Measurements from ENCODE around the gene TGFA.

Gene TGFA

DNA sequence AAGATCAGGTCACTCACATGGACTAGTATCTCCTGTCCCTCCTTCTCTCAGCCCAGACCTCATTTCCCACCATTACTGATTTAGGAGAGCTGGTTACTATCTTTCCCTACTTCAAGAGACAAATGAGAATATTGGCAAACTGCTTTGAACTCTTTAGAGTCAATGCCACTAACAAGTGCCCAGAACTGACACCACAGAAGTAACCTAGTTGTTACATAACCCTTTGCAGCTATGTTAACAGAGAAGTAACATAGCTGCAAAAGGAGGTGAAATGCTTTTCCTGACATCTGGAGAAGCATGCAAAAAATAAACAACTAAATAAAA lies 30.0 kb downstream of the TGFA start:
- no peak for DNase-seq

DNA sequence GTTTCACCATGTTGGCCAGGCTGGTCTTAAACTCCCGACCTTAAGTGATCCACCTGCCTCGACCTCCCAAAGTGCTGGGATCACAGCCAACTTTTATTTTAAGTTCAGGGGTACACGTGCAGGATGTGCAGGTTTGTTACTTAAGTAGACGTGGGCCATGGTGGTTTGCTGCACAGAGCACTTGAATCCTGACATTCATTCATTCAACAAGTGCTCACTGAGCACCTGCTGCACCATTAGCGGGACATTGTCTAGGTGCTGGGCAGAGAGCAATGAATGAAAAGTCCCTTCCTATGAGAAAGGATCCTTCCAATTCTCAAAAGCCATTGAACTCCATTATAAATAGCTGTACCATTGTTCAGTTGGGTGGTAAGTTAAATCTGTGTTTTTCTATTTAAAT lies 31.0 kb downstream of the TGFA start:
- DNase-seq: no peak

DNA sequence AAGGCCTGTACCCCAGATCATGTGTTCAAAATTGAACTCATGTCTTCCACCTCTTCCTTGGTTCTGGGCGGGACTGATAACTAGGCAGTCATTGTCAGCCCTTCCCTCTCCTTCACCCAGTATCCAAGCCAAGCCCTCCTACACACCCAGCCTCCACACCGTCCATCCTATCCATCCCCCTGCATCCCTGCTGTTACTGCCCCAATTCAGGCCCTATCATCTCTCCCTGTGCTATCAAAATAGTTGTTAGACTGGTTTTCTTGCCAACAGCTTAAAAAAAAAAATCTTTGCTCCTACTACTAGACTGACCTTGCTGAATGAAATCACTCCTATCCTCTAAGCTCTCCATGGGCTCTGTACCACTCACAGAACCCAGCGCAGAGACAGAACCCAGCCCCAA lies 32.8 kb downstream of the TGFA start:
- DNase-seq: no peak

DNA sequence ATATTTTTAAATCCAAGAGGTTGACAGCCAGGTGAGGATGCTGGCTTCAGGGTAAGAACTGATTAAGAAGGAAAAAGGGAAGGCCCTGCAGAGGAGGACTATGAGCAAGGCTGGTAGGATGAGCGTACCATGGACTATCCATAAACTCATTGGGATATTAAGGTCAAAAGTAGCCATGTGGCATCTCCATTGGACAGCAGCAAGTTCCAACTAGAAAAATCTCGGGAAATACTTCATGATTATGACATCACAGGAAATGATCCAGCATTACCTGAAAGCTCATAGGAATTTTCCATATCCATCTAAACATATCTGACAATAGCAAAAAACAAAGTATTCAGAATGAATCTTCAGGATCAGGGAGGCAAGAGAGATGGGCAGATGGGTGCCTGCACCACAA lies 34.2 kb downstream of the TGFA start:
- DNase-seq: no peak

DNA sequence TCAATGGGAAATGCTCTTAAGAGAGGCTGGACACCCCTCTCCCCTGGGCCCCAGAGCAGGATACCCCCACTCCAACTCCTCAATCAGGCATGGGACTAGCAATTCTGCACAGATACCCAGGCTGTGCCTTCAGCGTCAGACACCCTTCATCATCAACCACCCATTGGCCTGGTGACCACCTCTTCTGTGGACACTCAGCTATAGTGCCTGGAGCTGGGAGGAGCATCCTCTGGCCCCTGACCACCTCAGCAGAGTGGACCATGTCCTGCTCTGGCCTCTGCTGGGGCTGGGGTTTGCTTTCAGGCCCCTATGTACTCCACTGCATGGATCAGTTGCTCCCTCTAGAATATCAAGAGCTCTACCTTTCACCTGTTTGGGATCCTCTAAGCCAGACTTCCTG lies 35.1 kb downstream of the TGFA start:
- no peak for DNase-seq

GRCh38 chr2:70517804-70518203 lies 35.8 kb downstream of the TGFA start:
- no peak for DNase-seq

DNA sequence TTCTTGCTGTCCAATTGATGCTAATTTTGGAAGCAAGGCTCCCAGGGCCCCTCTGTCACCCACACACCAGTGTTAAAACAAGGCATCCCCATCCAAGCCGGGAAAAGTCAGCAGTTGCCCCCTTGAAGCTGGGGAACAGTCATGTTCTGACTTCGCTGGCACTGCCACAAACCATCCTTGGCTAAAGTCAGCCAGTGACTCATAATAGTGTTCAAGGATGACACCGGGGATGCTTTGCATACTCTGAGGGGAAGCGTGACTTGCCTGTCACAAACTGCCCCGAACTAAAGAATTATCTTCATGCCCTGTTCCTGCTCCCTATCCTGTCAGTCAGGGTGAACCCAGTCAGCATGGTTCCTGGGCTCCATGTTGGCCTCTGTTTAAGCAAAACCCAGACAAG lies 37.0 kb downstream of the TGFA start:
- DNase-seq: no peak

DNA sequence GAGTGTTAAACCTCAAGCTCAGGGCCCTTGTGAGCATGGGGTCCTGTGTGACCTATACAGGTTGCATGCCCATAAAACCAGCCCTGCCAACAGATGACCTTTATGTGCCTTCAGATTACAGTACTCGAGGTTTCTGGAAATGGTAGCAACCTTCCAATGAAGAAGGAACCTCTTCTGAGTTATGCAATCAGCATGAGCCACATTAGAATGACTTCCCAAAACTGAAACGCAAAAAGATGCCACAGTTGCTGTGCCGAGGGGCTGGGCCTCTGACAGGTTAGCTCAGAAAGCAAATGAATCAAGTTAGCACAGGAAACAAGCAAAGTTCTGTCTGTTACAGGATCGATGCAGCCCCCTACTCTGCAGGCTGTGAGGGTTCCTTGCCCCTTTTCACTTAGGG lies 37.7 kb downstream of the TGFA start:
- peak; percentile 69 for DNase-seq

- no peak for DNase-seq
These were observed 39.0 kb downstream of the TGFA start for GRCh38 chr2:70514612-70515055.

- DNase-seq: no peak
These were observed 39.9 kb downstream of the TGFA start for GRCh38 chr2:70513738-70514137.

GRCh38 chr2:70511971-70512729 lies 41.5 kb downstream of the TGFA start:
- no peak for DNase-seq

DNA sequence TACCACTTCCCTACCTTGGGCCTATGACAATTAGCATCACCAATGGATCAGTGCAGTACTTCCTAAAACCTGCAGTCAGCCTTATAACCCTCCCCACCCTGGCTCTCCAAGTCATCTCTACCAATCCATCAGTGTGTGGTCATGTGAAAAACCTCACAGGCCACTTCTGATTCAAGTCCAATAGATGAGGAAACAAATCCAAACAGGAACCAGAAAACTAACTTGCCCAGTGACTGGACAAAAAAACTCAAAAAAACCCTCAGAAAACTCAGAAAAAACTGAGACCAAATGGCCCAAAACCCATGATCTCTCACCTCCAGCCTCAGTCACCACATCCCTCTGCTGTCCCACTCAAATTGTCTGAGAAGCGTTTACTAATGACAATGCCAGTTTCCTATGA lies 43.3 kb downstream of the TGFA start:
- DNase-seq: no peak

DNA sequence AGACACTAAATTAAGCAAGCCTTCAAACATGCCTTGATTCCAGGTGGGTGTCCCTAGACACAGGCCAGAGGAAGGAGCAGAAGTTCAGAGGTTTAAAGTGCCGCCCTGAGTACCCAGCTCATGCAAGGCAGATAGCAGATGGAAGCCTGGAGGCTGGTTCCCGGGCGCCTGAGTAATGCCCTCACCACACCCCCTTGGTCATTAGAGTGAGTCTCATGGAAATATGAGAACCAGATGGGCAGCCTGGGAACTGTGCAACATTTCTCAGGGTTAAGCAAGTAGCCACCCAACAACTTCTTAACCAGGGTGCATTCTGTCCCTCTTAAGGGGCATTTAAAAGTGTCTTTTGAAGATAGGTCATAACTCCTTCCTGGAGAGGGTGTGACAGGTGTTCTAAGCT lies 44.1 kb downstream of the TGFA start:
- DNase-seq: no peak

DNA sequence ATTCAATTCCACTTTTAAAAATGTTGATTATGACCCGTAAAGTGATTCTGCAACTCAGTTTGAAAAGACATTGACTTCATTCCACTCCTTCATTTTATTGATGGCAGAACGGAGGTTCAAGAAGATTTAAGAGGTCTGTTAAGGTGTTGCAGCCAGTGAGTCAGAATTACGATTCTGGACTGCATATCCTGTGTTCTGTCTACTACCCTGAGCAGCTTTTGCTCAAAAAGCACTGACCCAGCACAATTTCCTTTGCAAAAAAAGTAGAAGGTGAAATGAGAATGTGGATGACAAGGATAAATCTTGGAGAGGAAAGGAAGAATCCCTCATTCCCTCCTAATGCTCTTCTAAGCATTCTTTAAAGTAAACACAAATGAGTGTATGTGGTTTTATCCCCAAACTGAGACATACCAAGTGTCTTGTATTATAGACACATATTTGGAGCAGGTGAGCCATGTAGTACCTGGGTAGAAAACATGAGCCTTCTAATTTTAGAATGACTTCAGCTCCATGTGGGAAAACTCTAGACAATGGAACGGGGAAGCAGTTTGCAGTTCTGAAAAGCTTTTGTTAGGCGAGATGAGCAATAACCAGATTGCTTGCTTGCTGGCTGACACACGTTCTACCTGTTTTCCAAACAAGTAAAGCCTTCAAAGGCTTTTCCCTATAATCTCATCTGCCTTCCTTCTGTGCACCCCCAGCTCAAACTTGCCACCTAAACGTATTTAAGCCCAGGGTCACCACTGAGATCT lies 44.7 kb downstream of the TGFA start:
- no peak for DNase-seq

- DNase-seq: no peak
These were observed 47.8 kb downstream of the TGFA start for GRCh38 chr2:70505613-70506391.

- no peak for DNase-seq
These were observed 48.9 kb downstream of the TGFA start for GRCh38 chr2:70504750-70505149.

DNA sequence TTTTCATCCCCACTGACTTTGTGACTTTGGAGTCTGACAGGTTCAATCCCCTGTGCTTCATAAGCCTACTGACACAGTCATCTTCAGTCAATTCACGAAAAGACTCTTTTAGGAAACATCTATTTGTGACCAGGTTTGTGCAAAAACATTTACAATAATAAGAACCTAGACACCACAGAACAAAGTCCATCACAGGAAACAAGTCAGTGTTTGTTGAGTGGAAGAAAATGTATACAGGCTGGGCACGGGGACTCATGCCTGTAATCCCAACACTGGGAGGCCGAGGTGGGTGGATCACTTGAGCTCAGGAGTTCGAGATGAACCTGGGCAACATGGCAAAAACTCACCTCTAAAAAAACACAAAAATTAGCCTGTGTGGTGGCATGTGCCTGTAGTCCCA lies 49.7 kb downstream of the TGFA start:
- DNase-seq: no peak

DNA sequence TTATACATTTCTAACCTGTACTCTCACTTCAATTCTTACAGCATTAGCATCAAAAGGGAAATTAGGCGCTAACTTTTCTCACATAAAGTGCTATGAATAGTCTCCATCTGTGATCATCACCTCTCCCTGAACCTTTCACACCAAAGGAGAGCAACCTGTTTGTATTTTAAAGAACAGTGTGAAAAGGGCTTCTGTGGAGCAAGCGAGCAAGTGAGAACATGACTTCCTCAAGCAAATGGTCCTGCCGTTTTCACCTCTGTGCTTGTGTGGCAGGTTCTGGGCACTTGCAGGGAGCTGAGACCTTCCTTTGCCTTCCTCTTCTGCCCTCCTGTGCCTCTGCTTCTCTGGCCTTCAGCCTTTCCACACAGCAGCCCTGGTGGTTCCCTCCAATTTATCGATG lies 51.9 kb downstream of the TGFA start:
- no peak for DNase-seq

- no peak for DNase-seq
These were observed 52.4 kb downstream of the TGFA start for GRCh38 chr2:70501215-70501614.

GRCh38 chr2:70499253-70499652 lies 54.4 kb downstream of the TGFA start:
- DNase-seq: no peak

GRCh38 chr2:70498528-70498927 lies 55.1 kb downstream of the TGFA start:
- no peak for DNase-seq

- DNase-seq: no peak
These were observed 55.6 kb downstream of the TGFA start for GRCh38 chr2:70498054-70498453.

DNA sequence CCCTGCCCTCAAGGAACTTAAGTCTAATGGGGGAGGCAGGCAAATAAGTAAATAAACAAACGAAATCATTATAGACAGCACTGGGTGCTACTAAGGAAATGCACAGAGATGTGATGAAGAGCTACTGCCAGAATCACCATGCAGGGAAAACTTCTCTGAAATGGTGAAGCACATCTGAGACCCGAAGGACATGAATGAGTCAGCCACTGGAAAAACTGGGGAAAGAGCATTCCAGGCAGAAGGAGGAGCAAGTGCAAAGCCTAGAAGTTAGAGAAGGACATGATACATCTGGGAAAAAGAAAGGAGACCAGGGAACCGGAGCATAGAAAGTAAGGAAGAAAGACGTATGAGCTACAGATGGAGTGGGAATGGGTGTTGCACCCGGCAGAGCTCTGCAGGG lies 56.8 kb downstream of the TGFA start:
- DNase-seq: no peak

- DNase-seq: no peak
These were observed 59.2 kb downstream of the TGFA start for GRCh38 chr2:70494293-70494886.

Measured in GF-D8 (cell line).